ENCODE results near the gene ARHGDIA.

The ARHGDIA gene

GRCh38 chr17:81888988-81889595, 18.0 kb upstream of the ARHGDIA start:
- H3K36me3 ChIP-seq (ENCODE audit: control insufficient read depth in 5 of 5, insufficient read depth in 5 of 5, low read length in 5 of 5), result peaks cover 0 to 60% (median 44%) of the 10 kb centered on the region in 5 donors
- H3K9ac ChIP-seq (ENCODE audit: low read length in 5 of 5), result no peak overlapping the region
- peaks cover 5 to 37% (median 34%) of the 10 kb centered on the region in 5 donors for H3K4me1 ChIP-seq (ENCODE audit: control insufficient read depth in 5 of 5, insufficient read depth in 5 of 5, low read length in 5 of 5)
- no peaks in the 10 kb centered on the region for H3K27me3 ChIP-seq (ENCODE audit: control insufficient read depth in 5 of 5, insufficient read depth in 4 of 5, low read length in 5 of 5)
- no peak overlapping the region for H3K4me3 ChIP-seq (ENCODE audit: low read depth in 1 of 5, low read length in 5 of 5)
- no peak overlapping the region for H3K27ac ChIP-seq (ENCODE audit: low read depth, low read length)
- no peaks in the 10 kb centered on the region for H3K9me3 ChIP-seq (ENCODE audit: control insufficient read depth in 5 of 5, low read length in 5 of 5)

- Histone ChIP-seq H3K27ac (ENCODE audit: low read depth, low read length) (no peak overlapping the region), H3K27me3 (ENCODE audit: control insufficient read depth in 5 of 5, insufficient read depth in 4 of 5, low read length in 5 of 5) (no peaks in the 10 kb centered on the region), H3K36me3 (ENCODE audit: control insufficient read depth in 5 of 5, insufficient read depth in 5 of 5, low read length in 5 of 5) (peaks cover 0 to 57% (median 44%) of the 10 kb centered on the region in 5 donors), H3K4me3 (ENCODE audit: low read depth in 1 of 5, low read length in 5 of 5) (no peak overlapping the region), H3K4me1 (ENCODE audit: control insufficient read depth in 5 of 5, insufficient read depth in 5 of 5, low read length in 5 of 5) (peaks cover 5 to 37% (median 34%) of the 10 kb centered on the region in 5 donors), H3K9me3 (ENCODE audit: control insufficient read depth in 5 of 5, low read length in 5 of 5) (no peaks in the 10 kb centered on the region), H3K9ac (ENCODE audit: low read length in 5 of 5) (no peak overlapping the region)
Measured at GRCh38 chr17:81888105-81888987, 17.2 kb upstream of the ARHGDIA start.

GRCh38 chr17:81885869-81886548, 14.9 kb upstream of the ARHGDIA start:
- no peaks in the 10 kb centered on the region for H3K9me3 ChIP-seq (ENCODE audit: control insufficient read depth in 5 of 5, low read length in 5 of 5)
- peaks cover 5 to 27% (median 23%) of the 10 kb centered on the region in 5 donors for H3K4me1 ChIP-seq (ENCODE audit: control insufficient read depth in 5 of 5, insufficient read depth in 5 of 5, low read length in 5 of 5)
- no peak overlapping the region for H3K9ac ChIP-seq (ENCODE audit: low read length in 5 of 5)
- no peak overlapping the region for H3K27ac ChIP-seq (ENCODE audit: low read depth, low read length)
- peaks cover 0 to 63% (median 44%) of the 10 kb centered on the region in 5 donors for H3K36me3 ChIP-seq (ENCODE audit: control insufficient read depth in 5 of 5, insufficient read depth in 5 of 5, low read length in 5 of 5)
- H3K27me3 ChIP-seq (ENCODE audit: control insufficient read depth in 5 of 5, insufficient read depth in 4 of 5, low read length in 5 of 5), result no peaks in the 10 kb centered on the region
- no peak overlapping the region for H3K4me3 ChIP-seq (ENCODE audit: low read depth in 1 of 5, low read length in 5 of 5)

- no peak overlapping the region for H3K9ac ChIP-seq (ENCODE audit: low read length in 5 of 5)
- no peak overlapping the region for H3K4me3 ChIP-seq (ENCODE audit: low read depth in 1 of 5, low read length in 5 of 5)
- no peaks in the 10 kb centered on the region for H3K27me3 ChIP-seq (ENCODE audit: control insufficient read depth in 5 of 5, insufficient read depth in 4 of 5, low read length in 5 of 5)
- peaks cover 3 to 22% (median 19%) of the 10 kb centered on the region in 5 donors for H3K4me1 ChIP-seq (ENCODE audit: control insufficient read depth in 5 of 5, insufficient read depth in 5 of 5, low read length in 5 of 5)
- no peak overlapping the region for H3K27ac ChIP-seq (ENCODE audit: low read depth, low read length)
- no peaks in the 10 kb centered on the region for H3K9me3 ChIP-seq (ENCODE audit: control insufficient read depth in 5 of 5, low read length in 5 of 5)
- peaks cover 0 to 67% (median 44%) of the 10 kb centered on the region in 5 donors for H3K36me3 ChIP-seq (ENCODE audit: control insufficient read depth in 5 of 5, insufficient read depth in 5 of 5, low read length in 5 of 5)
Measured at GRCh38 chr17:81885454-81885853, 14.3 kb upstream of the ARHGDIA start.

- Histone ChIP-seq H3K27ac (ENCODE audit: low read depth, low read length) (no peak overlapping the region), H3K27me3 (ENCODE audit: control insufficient read depth in 5 of 5, insufficient read depth in 4 of 5, low read length in 5 of 5) (no peaks in the 10 kb centered on the region), H3K9ac (ENCODE audit: low read length in 5 of 5) (no peak overlapping the region), H3K4me3 (ENCODE audit: low read depth in 1 of 5, low read length in 5 of 5) (no peak overlapping the region), H3K4me1 (ENCODE audit: control insufficient read depth in 5 of 5, insufficient read depth in 5 of 5, low read length in 5 of 5) (peaks cover 0 to 17% (median 14%) of the 10 kb centered on the region in 5 donors), H3K36me3 (ENCODE audit: control insufficient read depth in 5 of 5, insufficient read depth in 5 of 5, low read length in 5 of 5) (peaks cover 0 to 70% (median 44%) of the 10 kb centered on the region in 5 donors), H3K9me3 (ENCODE audit: control insufficient read depth in 5 of 5, low read length in 5 of 5) (no peaks in the 10 kb centered on the region)
Measured at GRCh38 chr17:81884968-81885367, 13.8 kb upstream of the ARHGDIA start.

- H3K27ac ChIP-seq (ENCODE audit: low read depth, low read length), result no peak overlapping the region
- no peaks in the 10 kb centered on the region for H3K9me3 ChIP-seq (ENCODE audit: control insufficient read depth in 5 of 5, low read length in 5 of 5)
- peaks cover 0 to 13% (median 10%) of the 10 kb centered on the region in 5 donors for H3K4me1 ChIP-seq (ENCODE audit: control insufficient read depth in 5 of 5, insufficient read depth in 5 of 5, low read length in 5 of 5)
- H3K27me3 ChIP-seq (ENCODE audit: control insufficient read depth in 5 of 5, insufficient read depth in 4 of 5, low read length in 5 of 5), result no peaks in the 10 kb centered on the region
- H3K36me3 ChIP-seq (ENCODE audit: control insufficient read depth in 5 of 5, insufficient read depth in 5 of 5, low read length in 5 of 5), result peaks cover 0 to 69% (median 42%) of the 10 kb centered on the region in 5 donors
- no peak overlapping the region for H3K9ac ChIP-seq (ENCODE audit: low read length in 5 of 5)
- no peak overlapping the region for H3K4me3 ChIP-seq (ENCODE audit: low read depth in 1 of 5, low read length in 5 of 5)
Measured at GRCh38 chr17:81884520-81884919, 13.4 kb upstream of the ARHGDIA start.

- H3K27ac ChIP-seq (ENCODE audit: low read depth, low read length), result no peak overlapping the region
- no peak overlapping the region for H3K4me3 ChIP-seq (ENCODE audit: low read depth in 1 of 5, low read length in 5 of 5)
- peaks cover 0 to 6% (median 3%) of the 10 kb centered on the region in 5 donors for H3K4me1 ChIP-seq (ENCODE audit: control insufficient read depth in 5 of 5, insufficient read depth in 5 of 5, low read length in 5 of 5)
- H3K9me3 ChIP-seq (ENCODE audit: control insufficient read depth in 5 of 5, low read length in 5 of 5), result no peaks in the 10 kb centered on the region
- no peak overlapping the region for H3K9ac ChIP-seq (ENCODE audit: low read length in 5 of 5)
- no peaks in the 10 kb centered on the region for H3K27me3 ChIP-seq (ENCODE audit: control insufficient read depth in 5 of 5, insufficient read depth in 4 of 5, low read length in 5 of 5)
- H3K36me3 ChIP-seq (ENCODE audit: control insufficient read depth in 5 of 5, insufficient read depth in 5 of 5, low read length in 5 of 5), result peaks cover 0 to 27% (median 11%) of the 10 kb centered on the region in 5 donors
Measured at GRCh38 chr17:81879121-81879520, 8.0 kb upstream of the ARHGDIA start.

- Histone ChIP-seq H3K9me3 (ENCODE audit: control insufficient read depth in 5 of 5, low read length in 5 of 5) (no peaks in the 10 kb centered on the region), H3K9ac (ENCODE audit: low read length in 5 of 5) (no peak overlapping the region), H3K4me3 (ENCODE audit: low read depth in 1 of 5, low read length in 5 of 5) (no peak overlapping the region), H3K36me3 (ENCODE audit: control insufficient read depth in 5 of 5, insufficient read depth in 5 of 5, low read length in 5 of 5) (peaks cover 0 to 24% (median 11%) of the 10 kb centered on the region in 5 donors), H3K4me1 (ENCODE audit: control insufficient read depth in 5 of 5, insufficient read depth in 5 of 5, low read length in 5 of 5) (peaks cover 0 to 5% (median 3%) of the 10 kb centered on the region in 5 donors), H3K27me3 (ENCODE audit: control insufficient read depth in 5 of 5, insufficient read depth in 4 of 5, low read length in 5 of 5) (no peaks in the 10 kb centered on the region), H3K27ac (ENCODE audit: low read depth, low read length) (no peak overlapping the region)
Measured at GRCh38 chr17:81878294-81878693, 7.2 kb upstream of the ARHGDIA start.

GRCh38 chr17:81877569-81877968, 6.4 kb upstream of the ARHGDIA start:
- peaks cover 0 to 21% (median 11%) of the 10 kb centered on the region in 5 donors for H3K36me3 ChIP-seq (ENCODE audit: control insufficient read depth in 5 of 5, insufficient read depth in 5 of 5, low read length in 5 of 5)
- H3K9ac ChIP-seq (ENCODE audit: low read length in 5 of 5), result no peak overlapping the region
- no peaks in the 10 kb centered on the region for H3K27me3 ChIP-seq (ENCODE audit: control insufficient read depth in 5 of 5, insufficient read depth in 4 of 5, low read length in 5 of 5)
- no peak overlapping the region for H3K27ac ChIP-seq (ENCODE audit: low read depth, low read length)
- no peaks in the 10 kb centered on the region for H3K9me3 ChIP-seq (ENCODE audit: control insufficient read depth in 5 of 5, low read length in 5 of 5)
- H3K4me3 ChIP-seq (ENCODE audit: low read depth in 1 of 5, low read length in 5 of 5), result no peak overlapping the region
- H3K4me1 ChIP-seq (ENCODE audit: control insufficient read depth in 5 of 5, insufficient read depth in 5 of 5, low read length in 5 of 5), result peaks cover 0 to 6% (median 5%) of the 10 kb centered on the region in 5 donors

Measured in subcutaneous abdominal adipose tissue (tissue), 5 donors.